Measurements from ENCODE around the gene POLR3C. TPM values are rescaled to one million over a fixed set of nuclear protein-coding genes. Genes with fewer than 3 reads are reported as not detected.
A peak's percentile ranks its signal among the peaks of the same experiment; 100 is the strongest.

The POLR3C gene
- total and polyA plus RNA-seq, 2 donors from 2014 or later: 16.1 to 30.0 TPM

DNA sequence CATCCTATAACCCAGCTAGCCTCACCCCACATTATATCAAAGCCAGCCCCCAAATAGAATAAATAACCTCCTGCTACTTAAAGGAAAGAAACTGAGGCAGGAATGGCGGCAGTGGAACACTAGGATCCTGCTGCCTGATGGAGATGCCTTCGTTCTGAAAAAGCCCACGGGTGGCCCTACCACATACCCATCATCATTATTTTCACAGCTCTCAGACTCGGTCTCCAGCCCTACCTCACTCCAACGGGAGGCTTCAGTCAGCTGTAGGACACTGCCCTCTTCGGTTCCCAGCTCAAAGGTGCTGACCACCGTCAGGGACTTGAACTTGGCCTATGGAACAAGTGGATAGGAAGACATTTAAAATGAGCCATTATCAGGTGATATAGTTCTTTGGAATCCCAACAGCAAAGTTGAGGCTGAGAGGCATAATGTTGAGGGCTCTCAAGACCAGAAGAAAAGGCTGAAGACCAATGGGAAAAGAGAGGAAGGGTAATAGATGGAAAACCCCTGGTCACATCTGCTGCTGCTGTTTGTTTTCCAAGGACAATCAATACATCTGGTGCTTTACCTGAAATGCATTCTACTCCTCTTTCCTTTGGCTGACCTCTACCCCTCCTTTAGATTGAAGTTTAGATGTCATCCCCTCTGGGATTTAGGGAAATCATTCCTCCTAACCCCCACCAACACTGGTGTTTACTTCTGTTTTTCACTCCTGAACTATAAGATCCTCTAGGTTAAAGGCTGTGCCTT lies 69.5 kb downstream of the POLR3C start:
- intact Hi-C loops (cut with DNase I): no loop called here
- Histone ChIP-seq H3K9ac (ENCODE audit: low read length in 3 of 3) (no peak overlapping the region), H3K27me3 (ENCODE audit: control insufficient read depth, insufficient read depth, low read length) (no peaks in the 10 kb centered on the region), H3K4me1 (ENCODE audit: control insufficient read depth in 2 of 3, insufficient read depth in 2 of 3, low read depth in 1 of 3, low read length in 3 of 3) (peaks cover 0 to 12% (median 6%) of the 10 kb centered on the region in 3 donors), H3K27ac (ENCODE audit: low read depth in 2 of 2, low read length in 2 of 2) (peak overlapping the region in 1 of 2 donors; percentile 89), H3K9me3 (ENCODE audit: control insufficient read depth in 2 of 3, insufficient read depth in 1 of 3, low read length in 3 of 3) (no peaks in the 10 kb centered on the region), H3K36me3 (ENCODE audit: control insufficient read depth in 2 of 3, insufficient read depth in 3 of 3, low read length in 3 of 3) (no peaks in the 10 kb centered on the region), H3K4me3 (ENCODE audit: low read length in 3 of 3) (no peak overlapping the region)
- DNase-seq (no peak), FAIRE-seq (no peak)
- TF ChIP-seq, protein P1, sequence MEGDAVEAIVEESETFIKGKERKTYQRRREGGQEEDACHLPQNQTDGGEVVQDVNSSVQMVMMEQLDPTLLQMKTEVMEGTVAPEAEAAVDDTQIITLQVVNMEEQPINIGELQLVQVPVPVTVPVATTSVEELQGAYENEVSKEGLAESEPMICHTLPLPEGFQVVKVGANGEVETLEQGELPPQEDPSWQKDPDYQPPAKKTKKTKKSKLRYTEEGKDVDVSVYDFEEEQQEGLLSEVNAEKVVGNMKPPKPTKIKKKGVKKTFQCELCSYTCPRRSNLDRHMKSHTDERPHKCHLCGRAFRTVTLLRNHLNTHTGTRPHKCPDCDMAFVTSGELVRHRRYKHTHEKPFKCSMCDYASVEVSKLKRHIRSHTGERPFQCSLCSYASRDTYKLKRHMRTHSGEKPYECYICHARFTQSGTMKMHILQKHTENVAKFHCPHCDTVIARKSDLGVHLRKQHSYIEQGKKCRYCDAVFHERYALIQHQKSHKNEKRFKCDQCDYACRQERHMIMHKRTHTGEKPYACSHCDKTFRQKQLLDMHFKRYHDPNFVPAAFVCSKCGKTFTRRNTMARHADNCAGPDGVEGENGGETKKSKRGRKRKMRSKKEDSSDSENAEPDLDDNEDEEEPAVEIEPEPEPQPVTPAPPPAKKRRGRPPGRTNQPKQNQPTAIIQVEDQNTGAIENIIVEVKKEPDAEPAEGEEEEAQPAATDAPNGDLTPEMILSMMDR (IDR thresholded peaks at IDR 0.05; ENCODE audit: borderline replicate concordance, extremely low read depth, insufficient read depth): no peak

Small RNA genes within 50 kb of the gene (microRNA-seq; reads per million reads assigned to microRNA genes)
- not detected for gene MIR6736

Other genes starting within 250 kb of the POLR3C start
- 18.2 TPM for gene GPR89A, start 216.2 kb upstream of the POLR3C start, total RNA-seq
- gene GPR89A, start 216.2 kb upstream of the POLR3C start, polyA plus RNA-seq (ENCODE audit: insufficient read depth, low read depth, low replicate concordance): 21.0 TPM
- 152 TPM for gene PDZK1, start 116.8 kb upstream of the POLR3C start, total RNA-seq
- 659 TPM for gene PDZK1, start 116.8 kb upstream of the POLR3C start, polyA plus RNA-seq (ENCODE audit: insufficient read depth, low read depth, low replicate concordance)
- gene CD160, start 104.7 kb upstream of the POLR3C start, total RNA-seq: 0.60 TPM
- gene CD160, start 104.7 kb upstream of the POLR3C start, polyA plus RNA-seq (ENCODE audit: insufficient read depth, low read depth, low replicate concordance): not detected
- gene RNF115, start 105 bp upstream of the POLR3C start, total RNA-seq: 18.0 TPM
- 12.3 TPM for gene RNF115, start 105 bp upstream of the POLR3C start, polyA plus RNA-seq (ENCODE audit: insufficient read depth, low read depth, low replicate concordance)
- 3.8 TPM for gene NUDT17, start 21.4 kb downstream of the POLR3C start, total RNA-seq
- gene NUDT17, start 21.4 kb downstream of the POLR3C start, polyA plus RNA-seq (ENCODE audit: insufficient read depth, low read depth, low replicate concordance): 5.5 TPM
- gene PIAS3, start 34.9 kb downstream of the POLR3C start, total RNA-seq: 36.9 TPM
- 12.5 TPM for gene PIAS3, start 34.9 kb downstream of the POLR3C start, polyA plus RNA-seq (ENCODE audit: insufficient read depth, low read depth, low replicate concordance)
- gene ANKRD35, start 61.7 kb downstream of the POLR3C start, total RNA-seq: 1.2 TPM
- 0.71 TPM for gene ANKRD35, start 61.7 kb downstream of the POLR3C start, polyA plus RNA-seq (ENCODE audit: insufficient read depth, low read depth, low replicate concordance)
- 11.0 TPM for gene ITGA10, start 85.8 kb downstream of the POLR3C start, total RNA-seq
- 0.54 TPM for gene ITGA10, start 85.8 kb downstream of the POLR3C start, polyA plus RNA-seq (ENCODE audit: insufficient read depth, low read depth, low replicate concordance)
- gene PEX11B, start 94.5 kb downstream of the POLR3C start, total RNA-seq: 35.7 TPM
- 50.5 TPM for gene PEX11B, start 94.5 kb downstream of the POLR3C start, polyA plus RNA-seq (ENCODE audit: insufficient read depth, low read depth, low replicate concordance)
- gene RBM8A, start 103.3 kb downstream of the POLR3C start, total RNA-seq: 131 TPM
- 105 TPM for gene RBM8A, start 103.3 kb downstream of the POLR3C start, polyA plus RNA-seq (ENCODE audit: insufficient read depth, low read depth, low replicate concordance)
- 27.8 TPM for gene LIX1L, start 133.8 kb downstream of the POLR3C start, total RNA-seq
- gene LIX1L, start 133.8 kb downstream of the POLR3C start, polyA plus RNA-seq (ENCODE audit: insufficient read depth, low read depth, low replicate concordance): 10.0 TPM
- 0.76 TPM for gene ANKRD34A, start 140.4 kb downstream of the POLR3C start, total RNA-seq
- 0.37 TPM for gene ANKRD34A, start 140.4 kb downstream of the POLR3C start, polyA plus RNA-seq (ENCODE audit: insufficient read depth, low read depth, low replicate concordance)
- gene POLR3GL, start 140.5 kb downstream of the POLR3C start, total RNA-seq: 19.0 TPM
- 45.6 TPM for gene POLR3GL, start 140.5 kb downstream of the POLR3C start, polyA plus RNA-seq (ENCODE audit: insufficient read depth, low read depth, low replicate concordance)
- gene TXNIP, start 172.4 kb downstream of the POLR3C start, total RNA-seq: 1,197 TPM
- 356 TPM for gene TXNIP, start 172.4 kb downstream of the POLR3C start, polyA plus RNA-seq (ENCODE audit: insufficient read depth, low read depth, low replicate concordance)
- not detected for gene HJV, start 197.5 kb downstream of the POLR3C start, total RNA-seq
- gene HJV, start 197.5 kb downstream of the POLR3C start, polyA plus RNA-seq (ENCODE audit: insufficient read depth, low read depth, low replicate concordance): 1.3 TPM

All from kidney (tissue), 14 donors.